ENCODE measurements around the gene TYRO3. TPM values are rescaled to one million over a fixed set of nuclear protein-coding genes. Genes with fewer than 3 reads are reported as not detected.

Gene TYRO3
- total RNA-seq, 4 donors from 2014 or later: 4.6 to 8.7 (median 7.1) TPM

DNA sequence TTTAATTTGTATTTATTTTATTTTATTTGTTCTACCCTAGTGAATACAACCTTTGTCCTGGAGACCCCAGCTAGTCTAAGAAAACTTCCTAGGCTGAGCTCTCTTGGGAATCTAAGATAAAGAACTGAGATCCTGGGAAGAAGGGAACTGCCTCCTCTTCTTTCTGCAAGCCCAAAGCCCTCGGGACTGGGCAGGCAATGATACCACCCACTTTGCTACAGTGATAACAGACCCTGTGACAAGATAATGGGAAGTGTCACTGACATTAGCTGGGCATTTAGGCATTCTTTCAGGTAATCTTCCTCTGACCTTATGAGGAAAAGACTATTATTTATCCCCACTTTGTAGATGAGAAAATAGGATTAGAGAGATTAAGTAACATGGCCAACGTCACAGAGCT is 15.1 kb downstream of the TYRO3 start:
- WGBS: 74% methylated on average over 2 of the region's 2 CpGs
- TF ChIP-seq CTCF (IDR thresholded peaks at IDR 0.05): no peak
- no peak for TF ChIP-seq EP300 (IDR thresholded peaks at IDR 0.05)
- TF ChIP-seq POLR2AphosphoS5 (IDR thresholded peaks at IDR 0.05): no peak
- TF ChIP-seq POLR2A (IDR thresholded peaks at IDR 0.05; ENCODE audit: low read depth): no peak
- peaks cover 0 to 11% (median 2%) of the 10 kb centered on the region in 4 donors for H3K4me1 ChIP-seq
- H3K27ac ChIP-seq (replicated peaks in 1 of 4): no peak overlapping the region
- no peak overlapping the region for H3K4me3 ChIP-seq
- H3K27me3 ChIP-seq: no peaks in the 10 kb centered on the region
- DNase-seq (ENCODE audit: extremely low spot score): no peak
- H3K36me3 ChIP-seq: peaks cover 0 to 57% (median 23%) of the 10 kb centered on the region in 4 donors
- intact Hi-C loops (cut with DNase I): no loop called here
- H3K9me3 ChIP-seq: no peaks in the 10 kb centered on the region

GRCh38 chr15:41575282-41575681 is 16.3 kb downstream of the TYRO3 start:
- DNase-seq (ENCODE audit: extremely low spot score): no peak
- TF ChIP-seq CTCF (IDR thresholded peaks at IDR 0.05): no peak
- TF ChIP-seq POLR2A (IDR thresholded peaks at IDR 0.05; ENCODE audit: low read depth): no peak
- H3K36me3 ChIP-seq: peaks cover 0 to 50% (median 18%) of the 10 kb centered on the region in 4 donors
- H3K4me1 ChIP-seq: peaks cover 0 to 13% (median 2%) of the 10 kb centered on the region in 4 donors
- H3K27ac ChIP-seq (replicated peaks in 1 of 4): no peak overlapping the region
- H3K9me3 ChIP-seq: no peaks in the 10 kb centered on the region
- intact Hi-C loops (cut with DNase I): no loop called here
- no peak overlapping the region for H3K4me3 ChIP-seq
- WGBS: no CpG with 5 or more reads among the region's 6 CpGs
- no peaks in the 10 kb centered on the region for H3K27me3 ChIP-seq

GRCh38 chr15:41577863-41578735 is 19.1 kb downstream of the TYRO3 start:
- Histone ChIP-seq H3K4me1 (peaks cover 0 to 13% (median 2%) of the 10 kb centered on the region in 4 donors), H3K36me3 (peaks cover 0 to 22% (median 7%) of the 10 kb centered on the region in 4 donors), H3K9me3 (no peaks in the 10 kb centered on the region), H3K4me3 (no peak overlapping the region), H3K27me3 (no peaks in the 10 kb centered on the region), H3K27ac (replicated peaks in 1 of 4) (peak overlapping the region in 2 of 4 donors; percentile 13 to 52)
- DNase-seq (ENCODE audit: extremely low spot score): no peak
- TF ChIP-seq EP300 (IDR thresholded peaks at IDR 0.05) (no peak), POLR2AphosphoS5 (IDR thresholded peaks at IDR 0.05) (no peak), CTCF (IDR thresholded peaks at IDR 0.05) (no peak), POLR2A (IDR thresholded peaks at IDR 0.05; ENCODE audit: low read depth) (no peak)
- intact Hi-C loops (cut with DNase I): no loop called here
- 97% methylated on average over 5 of the region's 12 CpGs for WGBS

DNA sequence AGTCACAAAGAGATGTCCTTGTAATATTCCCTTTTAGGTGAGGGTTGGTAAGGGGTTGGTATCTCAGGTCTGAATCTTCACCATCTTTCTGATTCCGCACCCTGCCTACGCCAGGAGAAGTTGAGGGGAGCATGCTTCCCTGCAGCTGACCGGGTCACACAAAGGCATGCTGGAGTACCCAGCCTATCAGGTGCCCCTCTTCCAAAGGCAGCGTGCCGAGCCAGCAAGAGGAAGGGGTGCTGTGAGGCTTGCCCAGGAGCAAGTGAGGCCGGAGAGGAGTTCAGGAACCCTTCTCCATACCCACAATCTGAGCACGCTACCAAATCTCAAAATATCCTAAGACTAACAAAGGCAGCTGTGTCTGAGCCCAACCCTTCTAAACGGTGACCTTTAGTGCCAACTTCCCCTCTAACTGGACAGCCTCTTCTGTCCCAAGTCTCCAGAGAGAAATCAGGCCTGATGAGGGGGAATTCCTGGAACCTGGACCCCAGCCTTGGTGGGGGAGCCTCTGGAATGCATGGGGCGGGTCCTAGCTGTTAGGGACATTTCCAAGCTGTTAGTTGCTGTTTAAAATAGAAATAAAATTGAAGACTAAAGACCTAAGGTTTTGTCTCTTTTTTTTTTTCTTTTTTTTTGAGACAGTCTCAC is 19.8 kb downstream of the TYRO3 start:
- DNase-seq (ENCODE audit: extremely low spot score): no peak
- H3K36me3 ChIP-seq: peaks cover 0 to 14% (median 3%) of the 10 kb centered on the region in 4 donors
- 67% methylated on average over 9 of the region's 9 CpGs for WGBS
- intact Hi-C loops (cut with DNase I): no loop called here
- H3K9me3 ChIP-seq: no peaks in the 10 kb centered on the region
- peaks cover 0 to 13% (median 2%) of the 10 kb centered on the region in 4 donors for H3K4me1 ChIP-seq
- TF ChIP-seq EP300 (IDR thresholded peaks at IDR 0.05) (no peak), CTCF (IDR thresholded peaks at IDR 0.05) (no peak), POLR2A (IDR thresholded peaks at IDR 0.05; ENCODE audit: low read depth) (no peak), POLR2AphosphoS5 (IDR thresholded peaks at IDR 0.05) (no peak)
- peak overlapping the region in 1 of 4 donors; percentile 52 for H3K27ac ChIP-seq (replicated peaks in 1 of 4)
- H3K27me3 ChIP-seq: no peaks in the 10 kb centered on the region
- H3K4me3 ChIP-seq: no peak overlapping the region

Data from esophagus muscularis mucosa (tissue), 4 donors.